Measurements from ENCODE around the gene OOSP4A.

- TF ChIP-seq EZH2 (IDR thresholded peaks at IDR 0.05; ENCODE audit: borderline replicate concordance, low read length) (no peak), CTCF (IDR thresholded peaks at IDR 0.05; ENCODE audit: low read length) (no peak)
These were observed 19.4 kb downstream of the OOSP4A start for GRCh38 chr11:59983212-59983611.

Data from OCI-LY1 (cell line).